HG02973 (cell line): ENCODE measurements around the gene FBXL20.

ENCODE experiments used
- ATAC-seq: cut with Tn5 transposase; IDR thresholded peaks from one replicate; pipeline ENCODE4 v1.9.1; 2021; ENCODE audit warnings: moderate library complexity; ENCODE audit not compliant: unreplicated experiment

FBXL20 gene

DNA sequence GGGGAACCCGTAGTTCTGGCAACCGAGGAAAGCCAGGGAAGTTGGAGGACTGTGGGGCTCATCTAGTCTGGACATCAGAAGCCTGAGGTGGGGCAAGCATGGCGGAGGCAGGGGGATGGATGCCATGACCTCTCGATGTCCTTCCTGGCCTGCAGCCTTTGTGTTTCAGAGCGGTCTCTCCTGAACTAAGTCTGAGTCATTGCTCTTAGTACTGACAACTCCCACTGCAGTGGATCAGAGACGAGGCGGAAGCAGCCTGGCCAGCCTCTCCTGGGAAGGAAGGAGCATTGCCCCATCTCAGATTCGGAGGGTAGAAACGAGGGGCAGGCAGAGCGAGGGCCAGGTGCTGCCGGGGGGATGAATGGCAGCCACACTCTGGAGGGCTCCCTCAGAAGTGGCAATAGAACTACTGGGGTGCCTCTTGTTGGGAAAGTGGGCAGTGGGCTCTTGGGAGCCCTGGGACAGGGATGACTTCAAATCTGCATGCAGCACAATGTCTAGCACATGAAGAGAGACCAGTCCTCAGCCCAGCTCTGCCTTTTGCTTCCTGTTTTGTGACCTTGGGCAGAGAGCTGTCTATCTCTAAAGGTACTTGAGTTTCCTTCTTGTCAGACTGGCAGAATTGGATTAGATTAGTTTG is 172.0 kb downstream of the FBXL20 start:
- ATAC-seq = no peak

DNA sequence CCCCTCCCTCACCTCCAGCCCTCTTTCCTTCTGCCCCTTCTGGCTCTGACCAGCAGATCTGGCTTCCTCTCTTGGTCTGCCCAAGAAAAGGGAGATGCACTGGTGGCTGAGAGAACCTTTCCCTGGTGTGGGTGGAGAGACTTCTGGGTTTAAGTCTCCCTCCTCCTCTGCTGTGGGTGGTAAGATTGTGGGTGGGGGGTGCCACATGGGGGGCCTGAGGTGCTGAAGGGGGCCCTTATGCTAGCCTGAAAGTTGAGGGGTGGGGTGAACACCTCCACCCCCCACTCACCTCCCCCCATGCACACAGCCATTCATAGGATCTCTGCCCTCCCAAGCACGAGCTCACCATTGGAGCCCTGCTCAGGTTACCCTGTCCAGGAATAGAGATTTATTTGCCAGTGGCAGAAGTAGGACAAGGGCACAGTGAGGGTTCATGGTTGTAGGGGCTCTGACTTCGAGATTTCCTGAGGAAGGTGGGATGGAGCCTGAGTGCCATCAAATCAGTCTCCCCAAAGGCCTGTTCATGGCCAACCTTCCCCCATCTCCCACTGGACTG is 174.0 kb downstream of the FBXL20 start:
- no peak for ATAC-seq

DNA sequence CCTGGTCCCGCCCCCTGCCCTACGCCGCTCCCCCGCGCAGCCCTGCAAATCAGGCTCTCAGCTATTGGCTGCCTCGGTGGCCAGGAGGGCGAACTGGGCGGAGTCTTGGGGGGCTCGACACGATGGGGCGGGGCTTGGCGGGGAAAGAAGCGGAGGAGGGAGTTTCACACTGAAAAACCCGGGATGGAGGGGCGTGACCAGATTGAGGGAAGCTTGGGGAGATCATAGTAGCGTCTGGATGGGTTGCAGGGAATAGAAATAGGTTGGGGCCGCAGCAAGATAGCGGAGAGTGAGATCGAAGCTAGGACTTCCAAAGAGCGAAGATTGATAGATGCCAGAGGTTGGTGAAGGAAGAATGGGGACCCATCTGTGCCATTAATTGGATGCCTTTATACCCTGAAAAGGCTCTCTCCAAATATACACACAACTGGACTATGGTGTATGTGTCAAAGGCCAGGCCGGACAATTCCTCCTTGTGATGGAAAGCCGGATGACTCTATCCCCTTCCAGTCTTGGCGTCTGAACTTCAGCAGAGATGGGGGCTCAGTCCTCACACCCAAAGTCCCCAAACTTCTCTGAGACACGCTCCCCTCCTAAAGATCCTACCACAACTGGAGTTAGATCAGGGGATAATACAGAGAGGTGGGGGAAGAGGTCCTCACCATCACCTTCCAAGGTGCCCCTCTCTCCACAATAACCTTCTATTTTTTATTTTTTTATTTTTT is 175.3 kb downstream of the FBXL20 start:
- ATAC-seq = no peak

DNA sequence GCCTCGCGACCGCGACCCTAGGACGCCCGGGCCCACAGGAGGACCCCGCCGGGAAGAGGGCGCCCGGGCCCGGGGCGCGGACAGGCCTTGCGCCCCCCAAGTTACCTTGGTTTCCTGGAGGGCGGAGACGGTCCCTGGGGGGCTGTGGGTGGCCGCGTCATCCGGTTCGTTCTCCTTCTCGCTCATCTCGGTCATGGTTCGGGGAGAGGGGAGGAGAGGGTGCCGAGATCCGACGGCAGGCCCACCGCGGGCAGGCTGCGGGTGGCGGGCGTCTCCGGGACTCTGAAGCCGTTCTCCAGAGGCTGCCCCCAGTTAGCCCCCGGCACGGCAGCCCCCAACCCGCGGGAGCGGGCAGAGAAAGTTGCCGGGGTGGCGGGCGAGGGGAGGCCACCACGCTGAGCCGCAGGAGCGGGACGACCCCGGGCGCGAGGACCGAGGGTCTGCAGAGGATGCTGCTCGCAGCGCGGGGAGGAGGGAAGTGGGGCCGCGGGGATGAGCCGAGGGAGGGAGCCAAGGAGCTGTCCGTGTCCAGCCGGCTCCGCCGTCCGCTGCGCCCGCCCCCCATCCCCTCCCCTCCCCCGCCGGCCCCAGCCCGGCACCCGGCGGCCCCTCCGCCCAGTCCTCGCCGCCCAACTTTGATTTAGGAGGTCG is 176.0 kb downstream of the FBXL20 start, which contains the start of gene STAC2:
STAC2 (minus strand) TSS at position 638 of the 651 bp plus-strand sequence; CDS start at position 195, 443 bp downstream.
- ATAC-seq = no peak

DNA sequence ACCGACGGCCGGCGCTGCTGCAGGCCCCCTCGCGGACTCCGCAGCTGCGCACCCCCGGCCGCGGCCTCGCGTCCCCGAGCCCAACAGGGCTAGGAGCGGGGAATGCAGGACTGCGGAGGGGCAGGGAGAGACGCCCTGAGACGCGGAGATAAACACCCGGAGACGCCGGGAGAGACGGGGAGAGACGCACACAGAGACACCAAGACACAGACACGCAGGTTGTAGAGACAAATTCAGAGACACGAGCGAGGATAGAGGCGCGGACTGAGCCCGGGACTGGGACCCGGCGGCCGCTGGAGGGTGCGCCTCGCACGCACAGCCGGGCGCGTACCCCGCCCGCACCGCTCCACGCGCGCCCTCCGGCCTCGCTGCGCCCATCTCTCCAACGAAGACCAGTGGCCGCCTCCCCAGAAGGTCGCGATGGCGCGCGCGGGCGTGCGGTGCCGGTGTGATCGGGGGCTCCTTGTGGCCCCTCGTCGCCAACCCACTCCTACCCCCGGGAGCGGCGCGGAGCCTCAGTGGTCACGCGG is 176.6 kb downstream of the FBXL20 start:
- ATAC-seq = no peak

DNA sequence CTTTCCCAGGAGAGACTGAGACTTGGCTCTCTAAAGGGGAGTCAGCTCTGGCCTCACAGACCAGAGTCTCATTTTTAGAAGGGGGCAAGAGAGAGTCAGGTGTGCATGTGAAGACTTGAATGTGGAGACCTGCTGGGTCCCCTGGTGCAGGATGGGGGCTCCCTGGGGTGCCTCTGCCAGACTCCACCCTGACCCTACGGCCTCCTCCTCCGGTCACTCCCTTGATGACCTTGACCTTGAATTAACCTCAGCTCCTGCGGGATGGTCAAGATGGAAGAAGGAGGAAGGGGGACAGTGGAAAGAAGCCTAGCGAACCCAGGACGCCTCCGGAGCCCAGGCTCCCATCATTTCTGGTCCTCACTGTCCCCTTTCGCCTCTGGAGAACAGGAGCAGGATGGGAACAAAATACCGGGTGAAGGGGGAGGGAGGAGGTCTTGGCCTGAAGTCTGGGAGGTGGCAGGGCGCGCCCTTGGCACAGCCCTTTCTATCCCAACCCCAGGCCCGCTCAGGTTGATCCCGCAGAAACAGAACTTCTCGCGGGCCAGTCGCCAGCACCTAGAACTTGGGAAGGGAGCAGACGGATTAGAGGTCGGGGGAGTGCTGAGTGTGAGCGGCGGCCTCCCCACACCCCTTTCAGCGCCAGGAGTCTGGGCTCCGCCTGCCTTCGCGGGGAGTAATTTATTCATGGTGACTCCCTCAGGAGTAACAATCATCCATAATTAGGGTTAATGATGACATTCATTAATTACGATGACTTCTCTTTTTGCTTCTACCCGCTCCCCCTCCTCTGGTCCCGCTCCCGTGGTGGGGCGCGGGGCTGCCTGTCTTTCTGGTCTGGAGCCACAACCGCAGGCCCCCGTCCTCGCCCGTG is 177.3 kb downstream of the FBXL20 start:
- no peak for ATAC-seq

DNA sequence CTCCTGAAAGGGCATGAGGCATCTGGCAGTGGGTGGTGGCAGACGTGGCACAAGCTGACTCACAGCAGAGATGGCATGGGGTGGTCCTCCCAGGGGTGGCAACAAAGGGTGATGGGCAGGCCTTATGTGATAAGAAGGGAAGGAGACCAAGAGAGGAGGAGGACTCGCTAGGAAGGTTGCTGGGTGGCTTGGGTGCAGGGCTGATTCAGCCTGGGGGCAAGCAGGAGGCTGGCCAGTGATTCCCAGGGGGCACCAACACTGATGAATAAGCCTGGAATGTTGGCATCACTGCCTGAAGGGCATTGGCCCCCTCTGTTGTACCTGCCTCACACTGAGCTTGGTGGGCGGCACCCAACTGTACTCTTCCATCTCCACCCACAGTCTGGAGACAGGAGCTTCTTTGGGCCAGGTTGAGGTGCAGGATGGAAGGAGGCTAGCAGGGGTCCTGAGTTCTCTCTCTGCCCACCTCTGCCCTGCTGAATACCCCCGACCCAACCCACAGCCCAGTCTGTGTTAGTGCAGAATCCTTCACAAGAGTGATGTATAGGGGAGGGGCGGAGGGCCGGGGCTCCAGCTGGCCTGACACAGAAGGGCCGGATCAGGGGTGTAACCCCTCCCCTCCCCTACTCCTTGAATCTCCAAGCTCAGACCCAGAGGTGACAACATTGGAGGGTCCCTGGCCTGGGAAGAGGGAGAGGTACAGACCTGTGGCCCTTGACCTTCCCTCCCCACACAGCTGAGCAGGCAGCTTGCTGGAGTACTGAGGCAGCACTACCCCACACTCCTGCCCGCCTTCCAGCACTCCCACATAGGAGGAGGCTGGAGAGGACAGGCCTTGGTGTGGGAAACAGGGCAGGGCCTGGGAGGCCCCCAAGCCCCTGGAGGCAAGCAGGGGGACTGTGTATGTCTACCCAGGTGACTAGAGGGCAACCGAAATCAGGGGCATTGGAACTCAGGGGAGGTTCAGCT is 178.3 kb downstream of the FBXL20 start:
- ATAC-seq = no peak

DNA sequence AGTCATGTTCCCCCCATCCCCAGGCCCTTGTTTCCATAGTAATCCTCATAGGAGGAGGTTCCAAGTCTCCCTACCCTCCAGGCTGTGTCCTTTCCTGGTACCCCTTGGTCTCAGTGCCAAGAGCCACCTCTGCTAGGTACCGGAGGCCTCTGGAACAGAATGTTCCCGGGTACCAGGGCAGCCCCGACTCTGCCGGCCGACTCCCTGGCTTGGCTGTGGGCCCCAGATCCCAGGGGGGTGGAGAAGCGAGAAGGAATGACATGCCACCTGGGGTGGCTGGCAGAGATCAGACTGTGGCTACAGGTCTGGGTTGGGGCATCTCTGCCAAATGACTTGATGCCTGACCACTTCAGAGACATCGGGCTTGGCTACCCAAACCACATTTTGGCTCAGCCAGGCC is 179.3 kb downstream of the FBXL20 start:
- no peak for ATAC-seq

DNA sequence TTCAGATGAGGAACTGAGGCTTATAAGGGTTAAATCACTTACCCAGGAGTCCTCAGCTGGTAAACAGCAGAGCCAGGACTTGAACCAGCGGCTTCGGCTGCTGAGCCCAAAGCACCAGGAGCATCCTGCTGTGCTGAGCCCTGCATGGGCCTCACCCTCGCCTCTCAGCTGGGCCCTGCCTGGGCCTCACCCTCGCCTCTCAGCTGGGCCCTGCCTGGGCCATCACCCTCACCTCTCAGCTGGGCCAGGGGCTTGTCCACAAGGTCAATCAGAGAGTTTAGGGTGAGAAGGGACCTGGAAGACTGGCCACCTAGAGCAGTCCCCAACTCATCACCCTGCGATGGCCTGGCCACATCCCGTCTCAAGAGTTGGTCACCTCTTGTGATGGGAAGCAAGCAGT is 179.9 kb downstream of the FBXL20 start:
- ATAC-seq = no peak

DNA sequence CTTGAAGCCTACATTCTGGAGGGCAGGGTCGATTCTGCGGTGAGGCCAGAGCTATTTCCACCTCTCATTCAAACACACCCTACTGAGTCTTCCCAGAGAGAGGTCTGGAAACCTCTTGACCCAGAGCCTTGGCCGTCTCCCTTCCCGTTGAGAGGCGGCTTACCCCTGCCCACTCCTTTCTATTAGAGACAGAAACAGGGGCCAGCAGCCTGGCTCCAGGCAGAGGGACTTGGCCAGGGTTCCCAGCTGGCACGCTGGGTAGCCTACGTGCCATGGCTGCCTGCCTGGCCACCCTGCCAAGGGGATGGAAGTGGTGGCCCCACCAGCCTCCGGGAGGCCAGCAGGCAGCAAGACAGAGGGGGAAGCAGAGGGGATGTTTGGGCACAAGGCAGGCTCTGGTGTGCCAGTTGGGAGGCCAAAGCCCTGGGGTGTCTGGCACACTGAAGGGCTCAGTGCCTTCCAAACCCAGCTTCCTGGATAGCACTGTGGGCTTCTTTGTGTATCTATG is 181.7 kb downstream of the FBXL20 start:
- no peak for ATAC-seq

DNA sequence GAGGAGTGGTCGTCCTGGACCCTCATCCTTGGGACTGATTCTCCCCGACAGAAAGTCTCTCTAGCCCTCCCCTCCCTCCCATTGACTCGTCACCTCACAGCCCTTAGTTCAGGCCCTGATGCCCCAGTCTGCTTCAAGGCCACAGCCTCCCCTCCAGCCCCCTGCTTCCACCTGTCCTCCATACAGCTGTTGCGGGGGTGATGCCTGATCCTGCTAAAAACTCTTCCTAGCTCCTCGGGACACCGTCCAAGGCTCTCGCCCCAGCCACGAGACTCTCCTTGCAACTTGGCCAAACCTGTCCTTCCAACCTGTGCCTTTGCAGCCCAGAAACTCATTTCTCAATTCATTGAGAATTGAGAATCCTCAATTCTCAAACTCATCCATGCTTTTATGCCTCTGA is 182.5 kb downstream of the FBXL20 start:
- no peak for ATAC-seq

DNA sequence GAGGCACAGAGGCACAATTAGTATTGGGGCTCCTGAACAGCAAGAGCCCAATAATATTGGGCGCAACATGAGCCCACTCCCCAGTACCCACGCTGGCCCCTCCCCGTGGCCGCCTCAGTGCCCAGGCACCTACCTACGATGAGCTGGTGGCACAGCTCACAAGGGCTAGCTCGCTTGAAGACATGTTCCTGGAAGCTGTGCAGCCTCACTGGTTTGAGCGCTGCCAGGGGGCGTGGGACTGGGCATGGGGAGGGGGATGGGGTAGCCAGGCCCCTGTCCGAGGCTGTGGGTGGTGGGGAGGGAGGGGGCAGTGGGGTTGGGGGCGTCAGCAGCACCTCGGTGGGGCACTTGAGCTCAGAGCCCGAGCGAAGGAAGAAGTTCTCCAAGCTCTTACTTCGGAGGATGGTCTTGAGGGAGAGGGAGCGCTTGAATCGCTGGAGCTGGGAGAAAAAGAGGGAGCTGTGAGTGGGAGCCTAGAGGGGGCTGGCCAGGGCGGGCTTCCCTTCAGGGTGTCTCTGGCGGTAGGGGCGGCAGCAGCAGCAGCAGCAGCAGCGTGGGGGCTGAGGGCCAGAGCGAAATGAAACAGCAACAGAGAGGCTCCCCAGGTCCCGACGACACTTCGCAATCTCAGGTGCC is 183.6 kb downstream of the FBXL20 start:
- ATAC-seq = no peak

DNA sequence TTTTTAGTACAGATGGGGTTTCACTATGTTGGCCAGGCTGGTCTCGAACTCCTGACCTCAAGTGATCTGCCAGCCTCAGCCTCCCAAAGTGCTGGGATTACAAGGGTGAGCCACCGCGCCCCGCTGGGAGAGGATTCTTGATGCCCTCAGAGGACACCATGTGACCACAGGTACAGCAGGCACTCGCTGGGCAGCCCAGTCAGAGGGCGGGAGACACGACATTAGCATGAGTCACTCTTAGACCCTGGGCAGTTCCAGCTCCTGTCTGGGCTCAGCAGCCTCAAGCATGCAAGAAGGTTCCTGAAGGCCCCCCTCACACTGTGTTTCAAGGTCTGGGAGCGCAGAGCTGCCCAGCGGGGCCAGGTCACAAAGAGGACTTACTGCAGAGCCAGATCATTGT is 187.6 kb downstream of the FBXL20 start:
- ATAC-seq = no peak

DNA sequence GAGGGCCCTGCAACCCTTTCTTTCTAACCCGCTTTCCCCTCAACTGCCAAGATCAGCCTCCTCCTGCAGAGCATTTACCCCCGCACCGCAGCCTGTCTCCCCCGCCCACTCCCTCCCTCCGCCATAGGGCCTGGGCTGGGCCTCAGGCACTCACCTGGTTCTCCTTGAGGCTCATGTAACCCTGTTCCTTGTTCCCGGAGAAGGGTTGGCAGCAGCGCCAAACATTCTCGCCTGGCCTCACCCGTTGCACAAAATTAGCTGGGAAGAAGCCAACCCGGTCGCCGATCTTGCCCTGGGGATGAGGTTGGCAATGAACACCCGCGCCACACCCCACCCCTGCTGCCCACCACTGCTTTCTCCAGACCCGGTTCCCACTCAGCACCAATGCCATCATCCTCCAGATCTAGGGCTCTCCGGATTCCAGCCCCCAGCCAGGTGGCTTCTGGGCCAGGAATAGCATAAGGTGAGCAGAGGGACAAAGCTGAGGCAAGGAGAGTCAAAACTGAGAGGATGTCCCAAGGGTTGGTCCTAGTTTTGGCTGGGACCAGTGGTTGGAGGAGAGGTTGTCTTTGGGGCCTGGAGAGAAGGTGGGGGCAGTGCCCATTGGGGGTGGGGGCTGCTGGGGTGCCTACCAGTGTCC is 188.5 kb downstream of the FBXL20 start:
- no peak for ATAC-seq

DNA sequence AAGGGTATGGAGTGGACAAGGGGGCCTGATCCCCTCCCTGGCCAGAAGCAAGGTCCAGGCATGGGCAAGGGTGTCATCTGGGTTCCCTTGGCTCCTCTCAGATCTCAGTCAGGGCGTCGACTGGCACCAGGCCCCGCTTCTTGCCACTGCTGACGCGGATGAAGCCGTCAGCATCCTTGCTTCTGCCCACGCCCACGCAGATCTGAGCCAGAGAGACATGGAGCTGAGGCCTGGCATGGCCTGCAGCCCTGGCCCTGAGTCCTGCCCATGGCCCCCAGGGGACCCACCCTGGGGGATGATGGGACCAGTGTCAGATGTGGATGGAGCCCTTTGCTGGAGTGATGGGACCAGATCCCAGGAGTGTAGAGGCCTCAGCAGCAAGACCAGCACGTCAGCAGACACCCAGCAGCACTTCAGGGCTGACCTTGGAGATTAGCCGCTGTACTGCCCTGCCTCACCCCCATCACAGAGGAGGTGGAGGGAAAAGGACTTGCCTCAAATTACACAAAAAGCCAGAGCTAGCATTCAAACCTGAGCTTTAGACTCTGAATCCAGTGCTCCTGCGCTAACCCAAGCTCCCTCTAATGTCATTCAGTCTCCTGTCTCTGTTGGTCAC is 189.1 kb downstream of the FBXL20 start:
- no peak for ATAC-seq

DNA sequence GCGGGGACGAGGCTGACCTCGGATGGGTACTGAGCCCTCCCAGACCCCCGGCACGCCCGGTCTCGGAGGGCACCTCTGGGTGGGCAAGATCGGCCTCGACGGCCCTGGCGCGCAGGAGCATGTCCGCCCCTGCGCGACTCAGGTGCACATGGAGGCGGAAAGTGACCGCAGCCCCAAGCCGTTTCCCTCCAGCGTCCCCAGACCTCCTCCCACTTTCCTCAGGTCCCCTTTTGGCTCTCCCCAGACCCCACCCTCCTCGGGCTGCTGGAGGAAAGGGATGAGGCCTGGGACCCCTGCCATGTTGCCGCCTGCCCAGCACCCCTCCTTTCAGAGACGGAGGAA is 191.4 kb downstream of the FBXL20 start:
- no peak for ATAC-seq

DNA sequence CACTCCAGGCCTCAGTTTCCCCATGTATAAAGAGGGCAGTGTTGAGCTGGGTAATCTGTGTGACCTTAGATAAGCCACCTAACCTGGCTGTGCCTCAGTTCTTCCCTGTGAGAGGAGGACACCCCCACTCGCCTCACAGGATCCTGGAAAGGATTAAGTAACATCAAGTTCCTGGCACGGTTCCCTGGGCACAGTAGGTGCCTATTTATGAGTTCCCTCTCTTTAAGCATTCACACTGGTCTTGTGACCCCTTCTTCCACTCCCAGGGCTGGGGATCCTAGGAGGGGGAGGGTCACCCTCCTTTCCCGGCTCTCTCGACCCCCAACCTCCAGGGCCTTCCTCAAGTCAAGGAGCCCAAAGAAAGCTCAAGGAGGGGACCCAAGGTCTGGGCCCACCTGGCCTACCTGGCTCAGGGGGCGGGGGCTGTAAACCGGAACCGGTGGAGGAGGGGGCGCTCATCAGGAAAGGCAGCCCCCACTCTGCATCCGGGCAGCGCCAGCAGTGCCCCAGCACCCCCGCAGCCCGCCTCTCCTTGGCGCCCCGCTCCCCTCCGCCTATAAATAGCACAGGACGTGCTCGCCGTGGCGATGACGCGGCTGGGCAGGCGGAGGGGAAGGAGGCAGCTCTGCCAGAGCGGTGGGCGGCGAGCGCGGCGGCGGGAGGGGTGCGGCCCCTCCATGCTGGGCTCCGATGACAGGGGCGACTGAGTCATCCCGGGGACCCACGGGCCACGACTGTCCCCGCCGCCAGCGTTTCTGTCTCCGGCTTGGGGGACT is 191.9 kb downstream of the FBXL20 start:
- no peak for ATAC-seq
